HCT116 (cell line): ENCODE data around the gene TSC1. TPM values are rescaled to one million over a fixed set of nuclear protein-coding genes. Genes with fewer than 3 reads are reported as not detected.
A peak's percentile ranks its signal among the peaks of the same experiment; 100 is the strongest.

ENCODE experiments used
- ATAC-seq: fragments of 200-7000 bp; cut with Tn5 transposase; 2 replicates; pipeline ENCODE4 v1.9.1; 2020; ENCODE audit warnings: mild to moderate bottlenecking, moderate library complexity
- BruUV-seq: library from RNA; stranded (reverse); fragments of 400-500 nt; replicated peaks from 2 replicates; lab custom pipeline; 2021; lab: Mats Ljungman, UMichigan
- CTCF ChIA-PET: fragments of 300-600 bp; sonication (Branson Sonifier 250); formaldehyde crosslinking; loops from one replicate; lab custom pipeline; 2021; ENCODE audit warnings: antibody characterized with exemption; lab: Charles Lee
- POLR2A ChIA-PET: fragments of 300-600, 350-600 bp; sonication (Branson Sonifier 250); formaldehyde crosslinking; loops from one replicate; lab custom pipeline; 2021; ENCODE audit warnings: antibody characterized with exemption; lab: Charles Lee
- RAD21 ChIA-PET, 2 experiments: fragments of 300-600 bp; sonication (Branson Sonifier 250); formaldehyde crosslinking; loops; one replicate each; lab custom pipeline; 2023; ENCODE audit warnings: low total read pairs in 2 of 2; ENCODE audit not compliant: uncharacterized antibody in 2 of 2, unreplicated experiment in 2 of 2, low non-redundant PET in 1 of 2; lab: Charles Lee
- DNase-seq: peaks from one replicate; pipeline ENCODE4 v3.0.0-alpha.2; 2010; ENCODE audit warnings: low read depth, low spot score
- H2AFZ ChIP-seq: fragments of 200-600 bp; shearing (Covaris generic), sonication (generic); 2 replicates; pipeline ENCODE4 v1.6.1; 2017; ENCODE audit warnings: low read depth, mixed run types, mixed read lengths, antibody characterized with exemption, low read length; ENCODE audit not compliant: poor library complexity, severe bottlenecking
- H3K27ac ChIP-seq: 2 replicates; pipeline ENCODE4 v1.5.1; 2012; ENCODE audit warnings: low read depth, low read length
- H3K27me3 ChIP-seq: fragments of 200-600 bp; sonication (generic); 2 replicates; pipeline ENCODE4 v1.6.1; 2016; ENCODE audit warnings: mixed run types, low read length, mixed read lengths; ENCODE audit not compliant: insufficient read depth
- H3K36me3 ChIP-seq, 2 experiments: fragments of 200-500 bp in 1 of 2; fragments of 200-600 bp in 1 of 2; sonication (Bioruptor generic) in 1 of 2; sonication (generic) in 1 of 2; 2 replicates each; pipeline versions ENCODE4 v1.5.1 to v1.6.1; 2014 to 2016; ENCODE audit warnings: low read length in 2 of 2, inconsistent platforms in 1 of 2, mixed read lengths in 1 of 2, mixed run types in 1 of 2; ENCODE audit not compliant: insufficient read depth in 2 of 2, control insufficient read depth in 1 of 2
- H3K4me1 ChIP-seq, 2 experiments: fragments of 200-600 bp in 1 of 2; sonication (generic) in 1 of 2; 2 replicates each; pipeline versions ENCODE4 v1.5.1 to v1.6.1; 2012 to 2017; ENCODE audit warnings: low read length in 2 of 2, inconsistent platforms in 1 of 2, mild to moderate bottlenecking in 1 of 2, mixed read lengths in 1 of 2, mixed run types in 1 of 2, moderate library complexity in 1 of 2; ENCODE audit not compliant: insufficient read depth in 2 of 2, control insufficient read depth in 1 of 2
- H3K4me2 ChIP-seq: fragments of 200-600 bp; sonication (generic); 2 replicates; pipeline ENCODE4 v1.6.1; 2017; ENCODE audit warnings: mixed run types, low read length, mixed read lengths
- H3K4me3 ChIP-seq, 2 experiments: fragments of 200-600 bp in 1 of 2; sonication (generic) in 1 of 2; replicated peaks in 1 of 2; 2 replicates each; pipeline ENCODE4 v1.5.1; 2011 to 2016; ENCODE audit warnings: low read length in 2 of 2, control low read depth in 1 of 2, low read depth in 1 of 2, mild to moderate bottlenecking in 1 of 2, mixed read lengths in 1 of 2, mixed run types in 1 of 2
- H3K79me2 ChIP-seq: fragments of 200-600 bp; sonication (generic); 2 replicates; pipeline ENCODE4 v1.6.1; 2017; ENCODE audit warnings: mild to moderate bottlenecking, mixed run types, low read length, moderate library complexity, mixed read lengths; ENCODE audit not compliant: insufficient read depth
- H3K9ac ChIP-seq: fragments of 200-600 bp; sonication (generic); 2 replicates; pipeline ENCODE4 v1.6.1; 2016; ENCODE audit warnings: low read length, mixed read lengths
- H3K9me2 ChIP-seq: fragments of 200-600 bp; sonication (generic), shearing (Covaris generic); 2 replicates; pipeline ENCODE4 v1.6.1; 2017; ENCODE audit warnings: mixed run types, mild to moderate bottlenecking, moderate library complexity; ENCODE audit not compliant: insufficient read depth
- H3K9me3 ChIP-seq, 2 experiments: fragments of 200-500 bp in 1 of 2; fragments of 200-600 bp in 1 of 2; sonication (Bioruptor generic) in 1 of 2; sonication (generic) in 1 of 2; 2 replicates each; pipeline ENCODE4 v1.6.1; 2014 to 2017; ENCODE audit warnings: low read length in 2 of 2, mixed read lengths in 2 of 2, inconsistent platforms in 1 of 2, low read depth in 1 of 2, mild to moderate bottlenecking in 1 of 2, mixed run types in 1 of 2, moderate library complexity in 1 of 2; ENCODE audit not compliant: control insufficient read depth in 1 of 2, insufficient read depth in 1 of 2
- H4K20me1 ChIP-seq: fragments of 200-600 bp; sonication (generic), shearing (Covaris generic); 2 replicates; pipeline ENCODE4 v1.6.1; 2017; ENCODE audit warnings: mixed run types, mild to moderate bottlenecking, moderate library complexity; ENCODE audit not compliant: insufficient read depth
- CBX3 ChIP-seq: IDR thresholded peaks from 2 replicates; pipeline ENCODE4 v1.6.1; 2012; ENCODE audit warnings: low read depth
- EGR1 ChIP-seq: IDR thresholded peaks from 2 replicates; pipeline ENCODE4 v1.6.1; 2012; ENCODE audit warnings: low read depth
- EZH2 ChIP-seq: fragments of 200-600 bp; sonication (generic); IDR thresholded peaks from 2 replicates; pipeline ENCODE4 v1.6.1; 2017; ENCODE audit warnings: antibody characterized with exemption, mixed run types
- EZH2phosphoT487 ChIP-seq: fragments of 200-600 bp; IDR thresholded peaks from 2 replicates; pipeline ENCODE4 v1.6.1; 2018; ENCODE audit warnings: antibody characterized with exemption, borderline replicate concordance
- FOSL1 ChIP-seq: IDR thresholded peaks from 2 replicates; pipeline ENCODE4 v1.6.1; 2012; ENCODE audit warnings: low read depth
- MAX ChIP-seq: IDR thresholded peaks from 2 replicates; pipeline ENCODE4 v1.6.1; 2012
- POLR2A ChIP-seq: IDR thresholded peaks from 2 replicates; pipeline ENCODE4 v1.7.0; 2011; ENCODE audit warnings: borderline replicate concordance; ENCODE audit not compliant: insufficient read depth, insufficient read length; ENCODE audit errors: extremely low read depth
- POLR2AphosphoS5 ChIP-seq: IDR thresholded peaks from 2 replicates; pipeline ENCODE4 v1.6.1; 2011; ENCODE audit warnings: mild to moderate bottlenecking, low read depth, low read length, moderate library complexity
- SIN3A ChIP-seq: IDR thresholded peaks from 2 replicates; pipeline ENCODE4 v1.6.1; 2012; ENCODE audit warnings: low read depth
- SP1 ChIP-seq: IDR thresholded peaks from 2 replicates; pipeline ENCODE4 v1.6.1; 2012; ENCODE audit warnings: low read depth
- intact Hi-C: fragments of 100-400 bp; cut with micrococcal nuclease; formaldehyde crosslinking; loops from 2 replicates; pipeline ENCODE4 v1.10.0; 2022
- total RNA-seq: library from RNA; stranded (reverse); gene quantifications from one replicate; pipeline ENCODE4 v1.2.1, GENCODE V29; 2021; ENCODE audit not compliant: unreplicated experiment

The TSC1 gene
- total RNA-seq, 1 experiment from 2014 or later, result 34.5 TPM

GRCh38 chr9:132939169-132939568 is 5.2 kb downstream of the TSC1 start:
- Histone ChIP-seq H3K79me2 (peaks cover 50% of the 10 kb centered on the region), H4K20me1 (no peaks in the 10 kb centered on the region), H3K4me3 (no peak overlapping the region), H3K4me2 (no peak overlapping the region), H2AFZ (no peak overlapping the region), H3K4me1 (peaks cover 5 to 25% of the 10 kb centered on the region in 2 experiments), H3K9me2 (no peaks in the 10 kb centered on the region), H3K9ac (no peak overlapping the region), H3K9me3 (no peaks in the 10 kb centered on the region), H3K27me3 (no peaks in the 10 kb centered on the region), H3K36me3 (no peaks in the 10 kb centered on the region), H3K27ac (no peak overlapping the region)
- ATAC-seq (no peak), DNase-seq (no peak)
- no peak for TF ChIP-seq EGR1
- TF ChIP-seq CBX3, result no peak
- CTCF ChIA-PET, result no interaction called here
- RAD21 ChIA-PET, result no interaction called here
- no TSS peak for BruUV-seq
- intact Hi-C loops, result no loop called here
- POLR2A ChIA-PET, result no interaction called here

GRCh38 chr9:132937463-132937901 is 6.9 kb downstream of the TSC1 start:
- DNase-seq, result no peak
- H3K9me2 ChIP-seq, result no peaks in the 10 kb centered on the region
- CTCF ChIA-PET, result no interaction called here
- H3K27ac ChIP-seq, result no peak overlapping the region
- no peak overlapping the region for H3K9ac ChIP-seq
- no peak overlapping the region for H2AFZ ChIP-seq
- H3K4me3 ChIP-seq, result no peak overlapping the region
- H3K4me2 ChIP-seq, result peak overlapping the region; percentile 50
- no peaks in the 10 kb centered on the region for H3K36me3 ChIP-seq
- no TSS peak for BruUV-seq
- no peak for TF ChIP-seq SP1
- TF ChIP-seq SIN3A, result no peak
- TF ChIP-seq EZH2phosphoT487, result no peak
- TF ChIP-seq POLR2A, result no peak
- 0 out of 2 replicates have a peak, but pooled peaks have one; percentile 22 for TF ChIP-seq FOSL1
- no peak for TF ChIP-seq EZH2
- TF ChIP-seq MAX, result no peak
- TF ChIP-seq CBX3, result 0 out of 2 replicates have a peak, but pooled peaks have one; percentile 22
- TF ChIP-seq POLR2AphosphoS5, result no peak
- TF ChIP-seq, all 23 proteins: peak for 2
- no peaks in the 10 kb centered on the region for H3K27me3 ChIP-seq
- ATAC-seq, result no peak
- POLR2A ChIA-PET, result no interaction called here
- H3K4me1 ChIP-seq, result peaks cover 3 to 17% of the 10 kb centered on the region in 2 experiments; a peak in 3 of 4 replicates
- intact Hi-C loops, result no loop called here
- RAD21 ChIA-PET, result no interaction called here
- H3K9me3 ChIP-seq, result no peaks in the 10 kb centered on the region
- no peaks in the 10 kb centered on the region for H4K20me1 ChIP-seq
- peaks cover 33% of the 10 kb centered on the region for H3K79me2 ChIP-seq
